ENCODE data around the gene KLRC3.
"Not testable (repeated sequence)": the region's sequence is repeated elsewhere in the genome, so short reads cannot be mapped to it uniquely, and the experiment has no call there.

Gene KLRC3

GRCh38 chr12:10400829-10401228 lies 19.6 kb downstream of the KLRC3 start:
- no peak for DNase-seq (ENCODE audit: low spot score)

- no peak for DNase-seq (ENCODE audit: low spot score)
These were observed 22.2 kb downstream of the KLRC3 start for GRCh38 chr12:10398168-10398567.

GRCh38 chr12:10397296-10397695 lies 23.1 kb downstream of the KLRC3 start:
- no peak for DNase-seq (ENCODE audit: low spot score)

- not testable (repeated sequence) for DNase-seq (ENCODE audit: low spot score)
These were observed 24.2 kb downstream of the KLRC3 start for GRCh38 chr12:10396176-10396575.

- no peak for DNase-seq (ENCODE audit: low spot score)
These were observed 24.9 kb downstream of the KLRC3 start for GRCh38 chr12:10395390-10395998.

- not testable (repeated sequence) for DNase-seq (ENCODE audit: low spot score)
These were observed 25.8 kb downstream of the KLRC3 start for GRCh38 chr12:10394531-10395152.

GRCh38 chr12:10393291-10393690 lies 27.1 kb downstream of the KLRC3 start:
- no peak for DNase-seq (ENCODE audit: low spot score)

GRCh38 chr12:10392394-10392930 lies 27.9 kb downstream of the KLRC3 start:
- DNase-seq (ENCODE audit: low spot score): no peak

- DNase-seq (ENCODE audit: low spot score): not testable (repeated sequence)
These were observed 29.4 kb downstream of the KLRC3 start for GRCh38 chr12:10390991-10391390.

- no peak for DNase-seq (ENCODE audit: low spot score)
These were observed 30.5 kb downstream of the KLRC3 start, which contains the start of gene KLRK1 for GRCh38 chr12:10389904-10390303. TSS of gene KLRK1 (minus strand) at chr12:10390041. CDS start at chr12:10388810, 1,231 bp downstream.

GRCh38 chr12:10388624-10389413 lies 31.6 kb downstream of the KLRC3 start:
- no peak for DNase-seq (ENCODE audit: low spot score)

GRCh38 chr12:10387498-10387897 lies 32.9 kb downstream of the KLRC3 start:
- DNase-seq (ENCODE audit: low spot score): not testable (repeated sequence)

- no peak for DNase-seq (ENCODE audit: low spot score)
These were observed 33.5 kb downstream of the KLRC3 start for GRCh38 chr12:10386857-10387256.

- no peak for DNase-seq (ENCODE audit: low spot score)
These were observed 35.2 kb downstream of the KLRC3 start for GRCh38 chr12:10385166-10385613.

- no peak for DNase-seq (ENCODE audit: low spot score)
These were observed 36.2 kb downstream of the KLRC3 start for GRCh38 chr12:10384191-10384590.

GRCh38 chr12:10381928-10382628 lies 38.3 kb downstream of the KLRC3 start:
- no peak for DNase-seq (ENCODE audit: low spot score)

- not testable (repeated sequence) for DNase-seq (ENCODE audit: low spot score)
These were observed 41.7 kb downstream of the KLRC3 start for GRCh38 chr12:10378737-10379136.

GRCh38 chr12:10374624-10375018 lies 45.8 kb downstream of the KLRC3 start:
- no peak for DNase-seq (ENCODE audit: low spot score)

GRCh38 chr12:10372559-10372958 lies 47.8 kb downstream of the KLRC3 start:
- no peak for DNase-seq (ENCODE audit: low spot score)

- DNase-seq (ENCODE audit: low spot score): not testable (repeated sequence)
These were observed 48.4 kb downstream of the KLRC3 start for GRCh38 chr12:10371893-10372535.
